ENCODE results near the gene OAF.

OAF gene

DNA sequence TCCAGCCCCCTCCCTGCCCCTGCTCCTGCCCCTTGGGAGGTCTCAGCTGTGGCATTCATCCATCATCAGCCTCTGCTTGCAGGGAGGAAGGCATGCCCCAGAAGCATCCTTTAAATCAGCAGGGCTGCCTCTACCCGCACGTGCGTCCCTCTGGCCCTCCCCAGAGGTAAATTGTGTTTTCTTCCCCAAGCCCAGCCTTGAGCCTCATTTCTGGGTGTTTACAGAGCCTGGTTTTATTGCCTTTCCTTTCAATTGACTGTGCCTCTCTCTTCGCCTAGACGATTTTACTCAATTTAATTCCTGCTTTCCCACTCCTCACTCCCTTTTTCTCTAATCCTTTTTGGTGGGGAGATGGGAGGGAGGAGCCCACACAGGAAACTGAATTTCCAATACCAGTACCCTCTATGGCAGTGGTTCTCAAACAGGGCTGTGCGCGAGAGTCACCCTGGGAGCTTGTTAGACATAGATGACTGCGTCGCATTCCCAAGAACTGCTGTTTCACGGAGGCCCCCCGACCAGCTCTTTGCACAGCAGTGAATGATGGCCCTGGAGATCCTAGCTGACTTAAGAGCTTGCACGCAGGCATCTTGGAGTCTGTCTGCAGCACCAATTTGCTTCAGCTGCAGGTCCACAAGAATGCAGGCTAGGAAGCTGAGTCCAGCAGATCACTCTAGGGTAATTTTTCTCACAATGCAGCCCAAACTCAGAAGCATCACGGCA lies 15.1 kb upstream of the OAF start:
- 0 out of 2 replicates have a peak, but pooled peaks cover 3% of the 10 kb centered on the region for H3K27me3 ChIP-seq (ENCODE audit: control insufficient read depth, low read length)
- H3K4me3 ChIP-seq (ENCODE audit: low read length): no peak overlapping the region
- H3K4me1 ChIP-seq (ENCODE audit: control insufficient read depth, low read length): no peaks in the 10 kb centered on the region
- TF ChIP-seq, protein P1, sequence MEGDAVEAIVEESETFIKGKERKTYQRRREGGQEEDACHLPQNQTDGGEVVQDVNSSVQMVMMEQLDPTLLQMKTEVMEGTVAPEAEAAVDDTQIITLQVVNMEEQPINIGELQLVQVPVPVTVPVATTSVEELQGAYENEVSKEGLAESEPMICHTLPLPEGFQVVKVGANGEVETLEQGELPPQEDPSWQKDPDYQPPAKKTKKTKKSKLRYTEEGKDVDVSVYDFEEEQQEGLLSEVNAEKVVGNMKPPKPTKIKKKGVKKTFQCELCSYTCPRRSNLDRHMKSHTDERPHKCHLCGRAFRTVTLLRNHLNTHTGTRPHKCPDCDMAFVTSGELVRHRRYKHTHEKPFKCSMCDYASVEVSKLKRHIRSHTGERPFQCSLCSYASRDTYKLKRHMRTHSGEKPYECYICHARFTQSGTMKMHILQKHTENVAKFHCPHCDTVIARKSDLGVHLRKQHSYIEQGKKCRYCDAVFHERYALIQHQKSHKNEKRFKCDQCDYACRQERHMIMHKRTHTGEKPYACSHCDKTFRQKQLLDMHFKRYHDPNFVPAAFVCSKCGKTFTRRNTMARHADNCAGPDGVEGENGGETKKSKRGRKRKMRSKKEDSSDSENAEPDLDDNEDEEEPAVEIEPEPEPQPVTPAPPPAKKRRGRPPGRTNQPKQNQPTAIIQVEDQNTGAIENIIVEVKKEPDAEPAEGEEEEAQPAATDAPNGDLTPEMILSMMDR (IDR thresholded peaks at IDR 0.05; ENCODE audit: low read depth, low read length, poor library complexity, severe bottlenecking): no peak
- TF ChIP-seq EZH2phosphoT487 (IDR thresholded peaks at IDR 0.05; ENCODE audit: borderline replicate concordance, low read length): no peak
- no peak overlapping the region for H3K4me2 ChIP-seq (ENCODE audit: low read length)
- no peaks in the 10 kb centered on the region for H4K20me1 ChIP-seq (ENCODE audit: control insufficient read depth, insufficient read depth, low read depth, low read length)
- H3K9me3 ChIP-seq (ENCODE audit: control insufficient read depth, insufficient read depth, low read length): no peaks in the 10 kb centered on the region
- no peaks in the 10 kb centered on the region for H3F3A ChIP-seq (ENCODE audit: control insufficient read depth, insufficient read depth)
- H3K9me2 ChIP-seq (replicated peaks; ENCODE audit: control insufficient read depth, low read length): no peaks in the 10 kb centered on the region
- H3K36me3 ChIP-seq (ENCODE audit: control insufficient read depth, low read length): no peaks in the 10 kb centered on the region
- H3K79me2 ChIP-seq (ENCODE audit: control insufficient read depth, low read length): no peaks in the 10 kb centered on the region
- H3K27ac ChIP-seq (ENCODE audit: low read depth, low read length): no peak overlapping the region

DNA sequence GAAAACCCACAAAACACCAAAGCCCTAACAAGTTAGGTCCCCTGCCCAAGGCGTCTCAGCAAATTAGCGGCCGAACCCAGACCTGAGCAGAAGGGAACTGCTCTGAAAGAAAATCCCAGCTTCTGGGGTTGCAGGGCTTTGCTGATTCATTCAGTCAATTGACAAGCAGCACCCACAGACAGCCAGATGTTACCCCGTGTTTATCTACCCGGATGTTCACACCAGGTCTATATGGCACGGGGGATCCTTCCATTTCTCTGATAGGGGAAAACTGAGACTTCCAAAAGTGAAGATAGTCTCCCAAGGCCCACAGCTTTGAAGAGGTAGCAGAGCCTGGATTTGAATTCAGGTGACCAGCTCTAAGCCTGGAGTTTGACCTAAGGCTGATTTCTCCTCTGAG lies 14.0 kb upstream of the OAF start:
- Histone ChIP-seq H4K20me1 (ENCODE audit: control insufficient read depth, insufficient read depth, low read depth, low read length) (no peaks in the 10 kb centered on the region), H3K4me2 (ENCODE audit: low read length) (no peak overlapping the region), H3K9me2 (replicated peaks; ENCODE audit: control insufficient read depth, low read length) (no peaks in the 10 kb centered on the region), H3K4me3 (ENCODE audit: low read length) (no peak overlapping the region), H3K27ac (ENCODE audit: low read depth, low read length) (no peak overlapping the region), H3K79me2 (ENCODE audit: control insufficient read depth, low read length) (no peaks in the 10 kb centered on the region), H3K27me3 (ENCODE audit: control insufficient read depth, low read length) (0 out of 2 replicates have a peak, but pooled peaks cover 3% of the 10 kb centered on the region), H3F3A (ENCODE audit: control insufficient read depth, insufficient read depth) (no peaks in the 10 kb centered on the region), H3K36me3 (ENCODE audit: control insufficient read depth, low read length) (no peaks in the 10 kb centered on the region), H3K4me1 (ENCODE audit: control insufficient read depth, low read length) (no peaks in the 10 kb centered on the region), H3K9me3 (ENCODE audit: control insufficient read depth, insufficient read depth, low read length) (no peaks in the 10 kb centered on the region)
- no peak for TF ChIP-seq EZH2phosphoT487 (IDR thresholded peaks at IDR 0.05; ENCODE audit: borderline replicate concordance, low read length)
- TF ChIP-seq, protein P1 (IDR thresholded peaks at IDR 0.05; ENCODE audit: low read depth, low read length, poor library complexity, severe bottlenecking): no peak

DNA sequence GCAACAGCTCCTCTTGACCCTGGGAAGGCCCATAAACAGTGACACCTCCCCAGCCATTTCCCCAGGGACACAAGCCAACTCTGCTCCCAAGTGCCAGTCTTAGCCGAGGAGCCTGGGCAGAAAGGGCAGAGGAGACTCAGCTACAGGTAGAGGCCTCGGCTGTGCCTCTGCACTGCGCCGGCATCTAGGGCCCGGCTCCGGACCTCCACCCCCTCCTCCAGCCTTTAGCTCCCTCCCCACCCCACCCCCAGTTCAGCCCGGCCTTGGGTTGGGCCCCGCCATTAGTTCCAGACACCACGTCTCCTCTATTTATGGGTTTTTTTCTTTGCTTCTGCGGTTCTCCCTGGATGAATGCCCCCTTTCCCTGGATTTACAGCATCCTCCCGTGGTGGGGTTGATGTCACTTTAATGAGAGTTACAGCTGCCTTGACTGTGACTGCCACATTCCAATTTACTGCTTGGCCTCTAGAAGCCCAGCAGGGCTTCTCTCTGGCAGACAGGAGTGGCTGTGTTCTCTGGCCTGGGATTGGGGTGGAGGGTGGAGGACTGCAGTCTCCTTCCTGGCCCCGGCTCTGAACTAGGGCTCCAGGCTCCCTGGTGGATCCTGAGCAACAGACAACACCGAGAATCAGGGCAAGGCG lies 13.5 kb upstream of the OAF start:
- no peak overlapping the region for H3K4me2 ChIP-seq (ENCODE audit: low read length)

More for the DNA sequence above, 13.5 kb upstream of the OAF start:
- Histone ChIP-seq H3K9me2 (replicated peaks; ENCODE audit: control insufficient read depth, low read length) (no peaks in the 10 kb centered on the region), H3K4me1 (ENCODE audit: control insufficient read depth, low read length) (no peaks in the 10 kb centered on the region), H3K79me2 (ENCODE audit: control insufficient read depth, low read length) (no peaks in the 10 kb centered on the region), H3K27me3 (ENCODE audit: control insufficient read depth, low read length) (0 out of 2 replicates have a peak, but pooled peaks cover 3% of the 10 kb centered on the region), H4K20me1 (ENCODE audit: control insufficient read depth, insufficient read depth, low read depth, low read length) (no peaks in the 10 kb centered on the region), H3K9me3 (ENCODE audit: control insufficient read depth, insufficient read depth, low read length) (no peaks in the 10 kb centered on the region), H3K4me3 (ENCODE audit: low read length) (no peak overlapping the region), H3K36me3 (ENCODE audit: control insufficient read depth, low read length) (no peaks in the 10 kb centered on the region), H3K27ac (ENCODE audit: low read depth, low read length) (no peak overlapping the region), H3F3A (ENCODE audit: control insufficient read depth, insufficient read depth) (no peaks in the 10 kb centered on the region)
- TF ChIP-seq, protein P1 (IDR thresholded peaks at IDR 0.05; ENCODE audit: low read depth, low read length, poor library complexity, severe bottlenecking): no peak
- TF ChIP-seq EZH2phosphoT487 (IDR thresholded peaks at IDR 0.05; ENCODE audit: borderline replicate concordance, low read length): no peak

All from DOHH2 (cell line).